Muscle of leg (tissue), 11 donors: ENCODE results near the gene OSBPL9. TPM values are rescaled to one million over a fixed set of nuclear protein-coding genes. Genes with fewer than 3 reads are reported as not detected.

Experiments
- DNase-seq: peaks from one replicate; pipeline ENCODE4 v3.0.0; 2013
- H3K27ac ChIP-seq: one replicate; pipeline ENCODE4 v1.5.1; 2013; ENCODE audit warnings: mild to moderate bottlenecking, low read length, control low read depth
- H3K27me3 ChIP-seq: one replicate; pipeline ENCODE4 v1.6.1; 2013; ENCODE audit warnings: low read length; ENCODE audit not compliant: control insufficient read depth, insufficient read depth
- H3K36me3 ChIP-seq: one replicate; pipeline ENCODE4 v1.6.1; 2013; ENCODE audit warnings: low read length; ENCODE audit not compliant: control insufficient read depth, insufficient read depth
- H3K4me1 ChIP-seq: one replicate; pipeline ENCODE4 v1.6.1; 2013; ENCODE audit warnings: low read length; ENCODE audit not compliant: control insufficient read depth, insufficient read depth
- H3K4me3 ChIP-seq: one replicate; pipeline ENCODE4 v1.5.1; 2013; ENCODE audit warnings: low read length, control low read depth
- H3K9me3 ChIP-seq: replicated peaks from 2 replicates; pipeline ENCODE4 v1.6.1; 2013; ENCODE audit warnings: low read depth, low read length; ENCODE audit not compliant: control insufficient read depth
- WGBS: methylation state at CpG from one replicate; pipeline ENCODE4 v1.1.5; 2013; ENCODE audit warnings: missing lambda C conversion rate; ENCODE audit not compliant: insufficient coverage; 5-methylcytosine and 5-hydroxymethylcytosine counted together
- polyA plus RNA-seq, 8 donors: library from polyadenylated mRNA; unstranded; fragments of 120-200 nt; gene quantifications; one replicate each; pipeline versions ENCODE4 v1.2.1 to v1.2.3, GENCODE V29; 2013; ENCODE audit warnings: inconsistent platforms in 1 of 8, low replicate concordance in 1 of 8; ENCODE audit not compliant: insufficient read length in 8 of 8, insufficient read depth in 1 of 8
- total RNA-seq: library from RNA; stranded (reverse); fragments of 120-200 nt; gene quantifications from one replicate; pipeline ENCODE4 v1.2.4, GENCODE V29; 2013

Gene OSBPL9
- total and polyA plus RNA-seq, 9 donors, result 51.0 to 74.5 (median 61.1) TPM

DNA sequence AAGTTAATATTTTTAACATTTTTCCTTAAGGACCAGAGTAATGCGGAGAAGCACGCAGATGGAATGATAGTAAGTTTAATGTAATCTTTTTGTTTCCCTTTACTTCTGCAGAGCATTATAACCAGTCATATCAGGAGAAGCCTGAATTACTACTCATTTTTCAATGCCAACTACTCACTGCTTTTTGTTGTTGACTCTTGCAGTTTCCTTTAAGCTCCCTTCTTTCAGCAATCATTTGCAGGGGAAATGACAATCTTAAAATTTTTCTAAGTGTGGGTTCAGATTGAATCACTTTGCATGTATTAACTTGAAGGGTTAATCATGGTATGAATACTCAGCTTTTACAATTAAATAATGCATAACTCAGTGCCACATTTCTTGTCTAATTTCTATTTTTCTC lies 139.4 kb downstream of the OSBPL9 start:
- no CpG with 5 or more reads among the region's 2 CpGs for WGBS
- Histone ChIP-seq H3K4me1 (no peaks in the 10 kb centered on the region), H3K27ac (no peak overlapping the region)

DNA sequence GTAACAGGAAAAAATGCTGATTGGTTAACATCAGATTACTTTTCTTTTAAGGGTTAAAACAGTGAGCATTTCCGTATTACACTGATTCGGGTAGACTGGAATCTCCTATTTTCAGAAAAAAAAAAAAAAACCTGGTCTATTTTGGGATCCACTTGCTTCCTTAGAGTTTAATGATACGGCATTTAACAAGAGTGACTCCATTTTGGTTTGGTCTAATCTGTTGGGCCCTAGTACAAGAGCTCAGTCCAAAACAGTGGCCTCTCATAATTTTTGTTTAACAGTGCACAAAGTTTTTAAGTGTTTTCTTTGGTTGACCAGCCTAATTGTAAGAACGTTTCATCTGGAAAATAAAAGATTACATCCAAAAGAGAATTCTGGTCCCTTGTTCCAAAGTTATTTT lies 141.4 kb downstream of the OSBPL9 start:
- Histone ChIP-seq H3K4me3 (no peak overlapping the region), H3K27ac (no peak overlapping the region), H3K4me1 (no peaks in the 10 kb centered on the region), H3K36me3 (peaks cover 13% of the 10 kb centered on the region), H3K27me3 (no peaks in the 10 kb centered on the region), H3K9me3 (no peaks in the 10 kb centered on the region)
- WGBS, result no CpG with 5 or more reads among the region's 4 CpGs
- no peak for DNase-seq

More for the DNA sequence above, 139.4 kb downstream of the OSBPL9 start:
- Histone ChIP-seq H3K36me3 (peaks cover 12% of the 10 kb centered on the region), H3K9me3 (no peaks in the 10 kb centered on the region), H3K4me3 (no peak overlapping the region), H3K27me3 (no peaks in the 10 kb centered on the region)
- DNase-seq, result no peak

DNA sequence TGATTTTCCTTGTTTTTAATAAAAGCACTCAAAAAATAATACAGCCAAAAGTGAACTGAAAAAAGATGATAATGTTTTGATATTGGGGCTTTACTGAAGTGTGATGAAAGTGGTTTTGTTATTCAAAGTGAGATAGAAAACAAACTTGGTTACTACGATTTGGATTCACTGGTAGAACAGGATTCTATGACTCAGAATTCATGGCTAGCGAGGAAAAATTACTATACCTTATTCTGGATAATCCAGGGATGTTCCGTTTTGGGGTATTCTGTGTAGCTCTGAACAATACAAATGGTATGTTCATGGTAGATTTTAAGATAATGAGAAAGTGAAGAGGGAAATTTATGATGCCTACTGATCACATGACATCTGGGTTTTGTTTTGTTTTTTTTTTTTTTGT lies 144.0 kb downstream of the OSBPL9 start:
- H3K4me1 ChIP-seq, result no peaks in the 10 kb centered on the region
- no peak for DNase-seq
- peaks cover 9% of the 10 kb centered on the region for H3K36me3 ChIP-seq
- no peak overlapping the region for H3K27ac ChIP-seq
- no peaks in the 10 kb centered on the region for H3K9me3 ChIP-seq
- no peaks in the 10 kb centered on the region for H3K27me3 ChIP-seq
- WGBS, result no CpG with 5 or more reads among the region's 3 CpGs
- no peak overlapping the region for H3K4me3 ChIP-seq

DNA sequence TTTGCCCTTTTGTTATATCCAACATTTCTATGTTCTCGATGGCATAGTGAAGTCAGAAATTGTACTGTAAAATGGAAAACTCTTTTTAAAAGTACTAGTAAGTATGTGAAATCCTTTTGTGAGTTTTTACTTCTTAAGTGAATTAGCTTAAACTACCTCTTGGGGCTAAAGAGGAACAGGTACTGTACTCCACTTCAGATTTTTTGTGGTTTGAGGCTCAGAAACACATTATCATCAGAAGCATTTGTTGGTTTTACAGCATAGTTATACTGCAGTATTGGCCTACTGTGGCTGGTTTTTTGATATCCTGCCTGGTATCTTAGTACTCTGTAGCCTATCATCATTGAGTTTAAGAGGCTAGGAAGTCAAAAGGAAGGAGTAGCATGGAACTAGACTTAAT lies 144.5 kb downstream of the OSBPL9 start:
- Histone ChIP-seq H3K4me1 (no peaks in the 10 kb centered on the region), H3K9me3 (no peaks in the 10 kb centered on the region), H3K27ac (no peak overlapping the region), H3K4me3 (no peak overlapping the region), H3K36me3 (peaks cover 12% of the 10 kb centered on the region), H3K27me3 (no peaks in the 10 kb centered on the region)
- no peak for DNase-seq
- WGBS, result no CpG with 5 or more reads among the region's 1 CpG

DNA sequence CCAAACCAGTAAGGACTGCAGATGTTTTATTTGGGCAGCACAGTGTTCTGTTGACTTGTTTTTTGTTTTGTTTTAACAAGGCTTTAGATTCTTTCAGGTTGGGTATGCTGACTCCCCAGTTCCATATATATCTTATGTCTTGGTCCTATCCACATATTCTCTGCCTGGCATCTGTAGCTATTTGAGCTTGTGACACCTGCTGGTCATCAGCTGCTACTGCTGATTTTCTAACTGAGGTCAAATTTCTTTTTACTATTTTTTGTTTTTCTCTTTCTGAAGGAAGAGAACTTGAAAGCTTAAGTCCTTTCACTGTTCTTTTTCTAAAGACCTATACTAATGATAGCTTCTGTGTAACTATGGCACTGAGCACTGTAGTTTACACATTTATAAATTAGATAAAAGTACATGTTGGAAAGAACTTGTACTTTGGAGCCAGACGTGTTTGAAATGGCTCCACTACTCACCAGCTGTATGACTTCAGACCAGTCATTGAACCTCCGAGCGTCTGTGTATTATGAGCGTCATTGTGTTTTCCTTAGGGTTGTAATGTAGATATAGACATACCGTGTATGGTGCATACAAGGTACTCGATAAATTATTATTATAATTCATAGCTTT lies 152.2 kb downstream of the OSBPL9 start:
- DNase-seq, result peak; percentile 71
- no peaks in the 10 kb centered on the region for H3K27me3 ChIP-seq
- no peaks in the 10 kb centered on the region for H3K4me1 ChIP-seq
- H3K27ac ChIP-seq, result no peak overlapping the region
- no peak overlapping the region for H3K4me3 ChIP-seq
- no peaks in the 10 kb centered on the region for H3K9me3 ChIP-seq
- WGBS, result no CpG with 5 or more reads among the region's 6 CpGs
- H3K36me3 ChIP-seq, result peaks cover 25% of the 10 kb centered on the region

DNA sequence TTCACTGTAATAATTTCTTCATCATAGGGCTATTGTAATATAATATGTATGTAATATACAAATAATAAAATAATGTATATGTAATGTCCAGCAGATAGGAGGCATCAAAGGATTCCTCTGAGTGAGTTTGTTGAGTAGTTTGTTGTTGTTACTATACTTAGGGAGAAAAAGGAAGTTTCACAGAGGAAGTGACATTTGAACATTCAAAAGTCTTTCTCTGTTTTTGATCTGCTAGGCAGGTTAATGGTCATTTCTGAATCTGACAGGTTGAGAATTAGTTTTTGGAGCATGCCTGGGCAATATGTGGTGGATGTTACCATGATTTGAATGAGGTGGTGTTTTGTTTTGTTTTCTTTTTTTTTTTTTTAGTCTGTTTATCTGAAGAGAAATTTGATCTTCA lies 159.5 kb downstream of the OSBPL9 start:
- H3K27me3 ChIP-seq, result no peaks in the 10 kb centered on the region
- H3K36me3 ChIP-seq, result peaks cover 18% of the 10 kb centered on the region

DNA sequence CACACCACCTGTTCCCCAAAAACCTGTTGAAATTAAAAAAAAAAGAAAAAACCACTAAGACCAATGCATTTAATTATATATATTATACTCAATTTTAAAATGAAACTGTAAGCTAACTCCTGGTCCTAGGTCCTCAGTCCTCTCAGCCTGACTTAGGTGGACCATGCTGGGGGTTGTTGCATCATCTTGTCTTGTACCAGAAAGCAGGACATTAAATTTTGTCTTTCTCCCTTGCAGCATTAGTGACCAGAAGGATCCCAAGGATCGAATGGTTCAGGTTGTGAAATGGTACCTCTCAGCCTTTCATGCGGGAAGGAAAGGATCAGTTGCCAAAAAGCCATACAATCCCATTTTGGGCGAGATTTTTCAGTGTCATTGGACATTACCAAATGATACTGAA lies 164.0 kb downstream of the OSBPL9 start:
- no peak overlapping the region for H3K27ac ChIP-seq
- DNase-seq, result no peak
- H3K27me3 ChIP-seq, result no peaks in the 10 kb centered on the region
- WGBS, result 92% methylated on average over 2 of the region's 3 CpGs
- no peaks in the 10 kb centered on the region for H3K9me3 ChIP-seq
- H3K36me3 ChIP-seq, result peaks cover 36% of the 10 kb centered on the region
- H3K4me3 ChIP-seq, result no peak overlapping the region
- no peaks in the 10 kb centered on the region for H3K4me1 ChIP-seq

More for the DNA sequence above, 159.5 kb downstream of the OSBPL9 start:
- H3K9me3 ChIP-seq, result no peaks in the 10 kb centered on the region
- DNase-seq, result no peak
- H3K4me1 ChIP-seq, result no peaks in the 10 kb centered on the region
- H3K4me3 ChIP-seq, result no peak overlapping the region
- no peak overlapping the region for H3K27ac ChIP-seq

DNA sequence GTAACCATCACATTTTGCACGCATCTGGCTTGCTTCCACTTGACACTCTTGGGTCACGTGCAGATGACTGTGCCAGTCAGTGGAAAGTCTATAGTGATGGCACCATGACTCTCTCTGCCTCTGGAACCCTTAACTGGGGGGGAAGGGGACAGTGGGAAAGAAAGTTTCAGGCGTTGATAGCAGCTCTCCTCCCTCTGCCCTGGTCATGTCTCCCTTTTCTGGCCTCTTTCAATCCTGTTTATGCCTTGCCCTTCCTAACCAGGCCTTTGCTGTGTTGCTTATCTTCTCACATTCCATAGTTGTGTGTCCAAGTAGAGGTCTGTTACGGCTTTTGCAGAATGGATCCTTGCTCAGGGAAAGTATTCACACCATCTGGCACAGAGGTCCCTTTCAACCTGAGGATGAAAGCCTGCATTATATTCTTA lies 168.1 kb downstream of the OSBPL9 start:
- WGBS, result 70% methylated on average over 2 of the region's 4 CpGs
- H3K4me1 ChIP-seq, result no peaks in the 10 kb centered on the region
- H3K36me3 ChIP-seq, result peaks cover 61% of the 10 kb centered on the region
- no peaks in the 10 kb centered on the region for H3K27me3 ChIP-seq
- H3K9me3 ChIP-seq, result no peaks in the 10 kb centered on the region
- no peak for DNase-seq
- H3K4me3 ChIP-seq, result no peak overlapping the region
- H3K27ac ChIP-seq, result no peak overlapping the region

DNA sequence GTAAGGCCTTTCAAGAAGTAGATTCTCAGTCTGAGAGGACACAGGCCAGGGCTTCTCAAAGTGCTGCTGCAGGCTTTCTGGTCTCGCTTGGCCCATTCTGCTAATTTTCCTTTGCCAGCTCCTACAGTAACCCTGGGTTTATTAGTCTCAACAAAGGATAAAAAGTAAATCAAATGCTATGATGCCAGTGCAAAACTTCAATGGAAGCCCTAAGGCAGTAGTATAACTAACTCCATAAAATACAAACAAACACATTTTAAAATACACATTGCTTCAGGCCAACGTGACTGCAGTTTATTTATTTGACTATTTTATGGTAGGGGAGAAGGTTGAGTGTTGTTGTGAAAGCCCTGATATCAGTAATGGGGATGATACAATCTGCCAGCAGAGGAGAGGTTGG lies 172.0 kb downstream of the OSBPL9 start:
- Histone ChIP-seq H3K27me3 (no peaks in the 10 kb centered on the region), H3K27ac (no peak overlapping the region), H3K4me1 (no peaks in the 10 kb centered on the region), H3K4me3 (no peak overlapping the region), H3K36me3 (peaks cover 84% of the 10 kb centered on the region), H3K9me3 (no peaks in the 10 kb centered on the region)
- no CpG with 5 or more reads among the region's 2 CpGs for WGBS
- DNase-seq, result no peak

DNA sequence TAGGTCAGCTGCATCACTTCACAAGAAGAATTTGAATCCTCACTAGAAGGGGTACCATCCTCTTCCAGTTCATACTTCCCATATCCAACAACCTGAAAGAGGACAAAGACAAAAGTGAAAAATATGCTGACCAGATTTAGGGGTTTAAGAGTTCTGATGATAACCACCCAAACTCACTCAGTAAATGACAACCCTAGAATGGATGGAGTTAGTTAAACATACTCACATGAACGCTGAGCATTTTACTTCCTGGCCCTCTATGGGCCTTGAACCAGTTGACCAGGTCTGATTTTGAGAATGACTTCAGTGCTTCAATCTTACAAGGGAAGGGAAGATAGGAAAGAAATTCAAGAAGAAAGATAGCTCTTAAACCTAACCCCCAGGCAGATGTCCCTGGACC lies 172.4 kb downstream of the OSBPL9 start:
- Histone ChIP-seq H3K9me3 (no peaks in the 10 kb centered on the region), H3K27ac (no peak overlapping the region), H3K27me3 (no peaks in the 10 kb centered on the region), H3K36me3 (peaks cover 84% of the 10 kb centered on the region), H3K4me1 (no peaks in the 10 kb centered on the region), H3K4me3 (no peak overlapping the region)
- WGBS, result no CpG with 5 or more reads among the region's 1 CpG
- no peak for DNase-seq

DNA sequence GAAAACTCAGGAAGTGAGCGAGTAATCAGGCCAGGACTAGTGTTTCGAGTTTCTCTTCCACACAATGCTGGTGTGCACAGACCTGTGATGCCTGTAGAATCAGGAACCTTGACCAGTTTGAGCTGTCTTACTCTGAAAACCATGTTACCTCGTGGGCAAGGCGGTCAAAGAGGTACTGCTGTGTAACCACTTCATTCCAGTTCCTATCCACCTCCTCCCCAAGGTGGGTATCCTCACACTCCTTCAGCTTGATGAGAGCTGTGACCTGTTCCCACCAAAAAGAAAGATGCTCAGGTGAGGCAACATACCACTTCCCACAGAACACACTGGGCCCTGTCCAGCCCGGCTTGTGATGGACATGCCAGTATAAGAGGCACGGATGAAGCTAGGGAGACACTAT lies 173.5 kb downstream of the OSBPL9 start:
- Histone ChIP-seq H3K9me3 (no peaks in the 10 kb centered on the region), H3K27me3 (no peaks in the 10 kb centered on the region), H3K27ac (no peak overlapping the region), H3K4me3 (no peak overlapping the region), H3K4me1 (no peaks in the 10 kb centered on the region), H3K36me3 (peaks cover 84% of the 10 kb centered on the region)
- WGBS, result 100% methylated on average over 3 of the region's 6 CpGs
- no peak for DNase-seq
